ENCODE results near the gene AURKAIP1. TPM values are rescaled to one million over a fixed set of nuclear protein-coding genes. Genes with fewer than 3 reads are reported as not detected.

The AURKAIP1 gene
- polyA plus RNA-seq, 2 of the 4 experiments (the other 2 are of a cell fraction), result 62.0 to 102 TPM

DNA sequence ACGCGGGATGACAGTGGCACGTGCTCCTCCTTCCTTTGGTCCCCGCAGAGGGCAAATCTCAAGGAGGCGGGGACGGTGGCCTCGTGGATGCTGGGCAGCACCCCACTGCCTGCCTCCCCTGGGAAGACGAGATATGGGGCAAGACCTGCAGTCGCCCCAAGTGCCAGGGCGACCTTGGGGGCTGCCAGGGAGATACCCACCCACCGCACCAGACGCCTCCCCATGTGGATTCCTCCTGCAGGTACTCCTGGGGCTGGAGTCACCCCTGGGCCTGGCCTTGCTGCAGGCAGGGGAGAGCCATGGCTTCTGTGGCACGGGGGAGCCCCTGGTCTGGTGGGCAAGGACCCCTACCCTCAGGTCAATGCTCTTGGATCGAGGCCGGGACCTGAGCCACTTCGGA lies 5.9 kb upstream of the AURKAIP1 start:
- ChIA-PET CTCF (interaction anchor here (2.0 kb wide), 1 partner anchor 9 kb away, joined by 9 read pairs; no protein-coding TSS in a partner anchor), POLR2A (no interaction called here)
- 88% methylated on average over 6 of the region's 16 CpGs for WGBS (ENCODE audit: missing lambda C conversion rate)
- no peak overlapping the region for H3K4me2 ChIP-seq
- DNase-seq (ENCODE audit: low read depth in 1 of 2, low spot score in 1 of 2) (no peak), ATAC-seq (no peak), FAIRE-seq (no peak)
- no peak for TF ChIP-seq HOXB5 (CRISPR knock-in tag; IDR thresholded peaks at IDR 0.05)
- TF ChIP-seq REST (IDR thresholded peaks at IDR 0.05), result no peak
- TF ChIP-seq FOSB (CRISPR knock-in tag; IDR thresholded peaks at IDR 0.05), result no peak
- no peak for TF ChIP-seq HDAC2 (IDR thresholded peaks at IDR 0.05)
- no peak for TF ChIP-seq MAFK (IDR thresholded peaks at IDR 0.05; ENCODE audit: partially characterized antibody)
- no peak for TF ChIP-seq MAZ (IDR thresholded peaks at IDR 0.05; ENCODE audit: borderline replicate concordance, low read depth, low read length)
- TF ChIP-seq POLR2A (IDR thresholded peaks at IDR 0.05; ENCODE audit: low read length), result no peak
- no peak for TF ChIP-seq HOXA7 (CRISPR knock-in tag; IDR thresholded peaks at IDR 0.05)
- no peak for TF ChIP-seq ZSCAN20 (CRISPR knock-in tag; IDR thresholded peaks at IDR 0.05)
- no peak for TF ChIP-seq TFCP2L1 (CRISPR knock-in tag; IDR thresholded peaks at IDR 0.05)
- TF ChIP-seq, protein P1, sequence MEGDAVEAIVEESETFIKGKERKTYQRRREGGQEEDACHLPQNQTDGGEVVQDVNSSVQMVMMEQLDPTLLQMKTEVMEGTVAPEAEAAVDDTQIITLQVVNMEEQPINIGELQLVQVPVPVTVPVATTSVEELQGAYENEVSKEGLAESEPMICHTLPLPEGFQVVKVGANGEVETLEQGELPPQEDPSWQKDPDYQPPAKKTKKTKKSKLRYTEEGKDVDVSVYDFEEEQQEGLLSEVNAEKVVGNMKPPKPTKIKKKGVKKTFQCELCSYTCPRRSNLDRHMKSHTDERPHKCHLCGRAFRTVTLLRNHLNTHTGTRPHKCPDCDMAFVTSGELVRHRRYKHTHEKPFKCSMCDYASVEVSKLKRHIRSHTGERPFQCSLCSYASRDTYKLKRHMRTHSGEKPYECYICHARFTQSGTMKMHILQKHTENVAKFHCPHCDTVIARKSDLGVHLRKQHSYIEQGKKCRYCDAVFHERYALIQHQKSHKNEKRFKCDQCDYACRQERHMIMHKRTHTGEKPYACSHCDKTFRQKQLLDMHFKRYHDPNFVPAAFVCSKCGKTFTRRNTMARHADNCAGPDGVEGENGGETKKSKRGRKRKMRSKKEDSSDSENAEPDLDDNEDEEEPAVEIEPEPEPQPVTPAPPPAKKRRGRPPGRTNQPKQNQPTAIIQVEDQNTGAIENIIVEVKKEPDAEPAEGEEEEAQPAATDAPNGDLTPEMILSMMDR (IDR thresholded peaks at IDR 0.05), result no peak
- no peak for TF ChIP-seq RARB (CRISPR knock-in tag; IDR thresholded peaks at IDR 0.05)
- TF ChIP-seq NPAS2 (CRISPR knock-in tag; IDR thresholded peaks at IDR 0.05; ENCODE audit: borderline replicate concordance), result no peak
- TF ChIP-seq EP300 (IDR thresholded peaks at IDR 0.05), result no peak
- TF ChIP-seq TP53 (CRISPR knock-in tag; IDR thresholded peaks at IDR 0.05), result no peak
- TF ChIP-seq ESRRA (IDR thresholded peaks at IDR 0.05; ENCODE audit: borderline replicate concordance, low read length), result no peak
- no peak for TF ChIP-seq ZC3H11A (IDR thresholded peaks at IDR 0.05)
- no peak for TF ChIP-seq RFX5 (IDR thresholded peaks at IDR 0.05)
- no peak overlapping the region for H3K27ac ChIP-seq
- H3K4me3 ChIP-seq, result no peak overlapping the region
- 0 out of 3 replicates have a peak, but pooled peaks cover 4% of the 10 kb centered on the region for H3K4me1 ChIP-seq
- no peaks in the 10 kb centered on the region for H3K9me3 ChIP-seq

- WGBS (ENCODE audit: missing lambda C conversion rate), result 95% methylated on average over 16 of the region's 16 CpGs
- Histone ChIP-seq H3K4me3 (no peak overlapping the region), H3K4me2 (no peak overlapping the region), H3K27ac (no peak overlapping the region), H3K4me1 (peaks cover 14% of the 10 kb centered on the region), H3K9me3 (no peaks in the 10 kb centered on the region)
- no peak for ATAC-seq
- CTCF ChIA-PET, result interaction anchor here (0.7 kb wide), 1 partner anchor 27 kb away, joined by 3 read pairs; no protein-coding TSS in a partner anchor
- DNase-seq (ENCODE audit: low read depth in 1 of 2, low spot score in 1 of 2), result no peak
- POLR2A ChIA-PET, result interaction anchor here (0.8 kb wide), 1 partner anchor 24 kb away, joined by 3 read pairs; no protein-coding TSS in a partner anchor
- no peak for FAIRE-seq
- TF ChIP-seq BCL3 (IDR thresholded peaks at IDR 0.05) (no peak), REST (IDR thresholded peaks at IDR 0.05) (no peak), TFCP2L1 (CRISPR knock-in tag; IDR thresholded peaks at IDR 0.05) (no peak), CBX8 (IDR thresholded peaks at IDR 0.05) (no peak), FOSL2 (IDR thresholded peaks at IDR 0.05) (no peak), FOSL2 (CRISPR knock-in tag; IDR thresholded peaks at IDR 0.05) (no peak), HMGXB4 (CRISPR knock-in tag; IDR thresholded peaks at IDR 0.05; ENCODE audit: borderline replicate concordance) (no peak), HOXA7 (CRISPR knock-in tag; IDR thresholded peaks at IDR 0.05) (no peak), HEYL (CRISPR knock-in tag; IDR thresholded peaks at IDR 0.05) (no peak), RAD21 (conservative IDR thresholded peaks at IDR 0.05 in 1 of 2, IDR thresholded peaks at IDR 0.05 in 1 of 2) (no peak)
These were observed 2.7 kb upstream of the AURKAIP1 start for GRCh38 chr1:1377540-1378205.
